HepG2 (cell line): ENCODE results near the gene ACSS3. TPM values are rescaled to one million over a fixed set of nuclear protein-coding genes. Genes with fewer than 3 reads are reported as not detected.

Experiments
- HOXA5 ChIP-seq: sonication (generic); formaldehyde crosslinking; IDR thresholded peaks from 2 replicates; pipeline ENCODE4 v1.4.0; 2020; ENCODE audit warnings: missing genetic modification reagents
- MAZ ChIP-seq, 2 experiments: sonication (generic) in 1 of 2; formaldehyde crosslinking in 1 of 2; IDR thresholded peaks; 2 replicates each; pipeline versions ENCODE4 v1.5.0 to v1.6.1; 2012 to 2020; ENCODE audit warnings: low read depth in 2 of 2, mild to moderate bottlenecking in 2 of 2, borderline replicate concordance in 1 of 2, improper control_type of control experiment in 1 of 2, low read length in 1 of 2, missing genetic modification reagents in 1 of 2, moderate library complexity in 1 of 2
- MXI1 ChIP-seq: IDR thresholded peaks from 3 replicates; pipeline ENCODE4 v1.6.1; 2012; ENCODE audit warnings: low read depth, low read length, inconsistent platforms, borderline replicate concordance
- NFRKB ChIP-seq: fragments of 450-650 bp; IDR thresholded peaks from 2 replicates; pipeline ENCODE4 v1.6.1; 2017
- PHF21A ChIP-seq: sonication (generic); formaldehyde crosslinking; IDR thresholded peaks from 2 replicates; pipeline ENCODE4 v1.5.0; 2020; ENCODE audit warnings: mild to moderate bottlenecking, missing genetic modification reagents
- PRPF4 ChIP-seq: fragments of 200-400 bp; formaldehyde crosslinking; IDR thresholded peaks from 2 replicates; pipeline ENCODE4 v1.6.1; 2016; ENCODE audit warnings: low read length, low read depth; ENCODE audit not compliant: poor library complexity, severe bottlenecking
- SAP130 ChIP-seq: IDR thresholded peaks from 2 replicates; pipeline ENCODE4 v1.6.1; 2016; ENCODE audit warnings: low read depth
- SP4 ChIP-seq: sonication (generic); formaldehyde crosslinking; IDR thresholded peaks from 2 replicates; pipeline ENCODE4 v1.8.1; 2023; ENCODE audit warnings: mild to moderate bottlenecking, missing genetic modification reagents
- TCF7L2 ChIP-seq: IDR thresholded peaks from 2 replicates; pipeline ENCODE4 v1.6.1; 2011; ENCODE audit warnings: mild to moderate bottlenecking, low read depth, low read length, moderate library complexity
- ZFP41 ChIP-seq: sonication (generic); formaldehyde crosslinking; IDR thresholded peaks from 2 replicates; pipeline ENCODE4 v1.4.0; 2020; ENCODE audit warnings: mild to moderate bottlenecking, missing genetic modification reagents, borderline replicate concordance
- ZNF20 ChIP-seq: sonication (generic); formaldehyde crosslinking; IDR thresholded peaks from 2 replicates; pipeline ENCODE4 v1.4.0; 2020; ENCODE audit warnings: mild to moderate bottlenecking, moderate library complexity, missing genetic modification reagents
- ZNF331 ChIP-seq: sonication (generic); formaldehyde crosslinking; IDR thresholded peaks from 2 replicates; pipeline ENCODE4 v1.4.0; 2020; ENCODE audit warnings: missing genetic modification reagents
- ZNF510 ChIP-seq: sonication (generic); formaldehyde crosslinking; IDR thresholded peaks from 2 replicates; pipeline ENCODE4 v1.4.0; 2020; ENCODE audit warnings: low read depth, mild to moderate bottlenecking, missing genetic modification reagents
- ZNF615 ChIP-seq: sonication (generic); formaldehyde crosslinking; IDR thresholded peaks from 2 replicates; pipeline ENCODE4 v1.5.0; 2020; ENCODE audit warnings: mild to moderate bottlenecking, missing genetic modification reagents, borderline replicate concordance
- polyA plus RNA-seq, 8 experiments: library from polyadenylated mRNA; depleted of rRNA in 3 of 8; stranded (reverse) in 7 of 8; unstranded in 1 of 8; fragments of >200 nt; fragmentation: Illumina TruSeq in 4 of 8; extraction: Trizol in 4 of 8; gene quantifications; 2 replicates each; pipeline versions ENCODE4 v1.2.1 to v1.2.3, GENCODE V29; 2011 to 2016; ENCODE audit warnings: low read depth in 4 of 8, missing spikeins in 1 of 8, mixed read lengths in 1 of 8; ENCODE audit not compliant: insufficient read depth in 1 of 8
- total RNA-seq, 5 experiments: library from RNA; depleted of rRNA; stranded (reverse); fragments of >200 nt; fragmentation: Illumina TruSeq; extraction: Trizol; gene quantifications; 2 replicates each; pipeline ENCODE4 v1.2.3, GENCODE V29; 2016; ENCODE audit warnings: low read depth in 1 of 5
- TF ChIP-seq, protein P1 (sequence below): sonication (generic); formaldehyde crosslinking; IDR thresholded peaks from 2 replicates; pipeline ENCODE4 v1.4.0; 2020; ENCODE audit warnings: mild to moderate bottlenecking, missing genetic modification reagents, borderline replicate concordance
- TF ChIP-seq, protein P2 (sequence below): sonication (generic); formaldehyde crosslinking; IDR thresholded peaks from 2 replicates; pipeline ENCODE4 v1.5.0; 2020; ENCODE audit warnings: mild to moderate bottlenecking, missing genetic modification reagents, borderline replicate concordance
- TF ChIP-seq, protein P3 (sequence below): IDR thresholded peaks from 2 replicates; pipeline ENCODE4 v1.4.0; 2020; ENCODE audit warnings: mild to moderate bottlenecking, missing genetic modification reagents

ACSS3 gene
- total and polyA plus RNA-seq, 2 of the 13 experiments (the other 11 are each of a cell fraction or from before 2014, with no cell fraction given), result 79.5 to 86.3 TPM

DNA sequence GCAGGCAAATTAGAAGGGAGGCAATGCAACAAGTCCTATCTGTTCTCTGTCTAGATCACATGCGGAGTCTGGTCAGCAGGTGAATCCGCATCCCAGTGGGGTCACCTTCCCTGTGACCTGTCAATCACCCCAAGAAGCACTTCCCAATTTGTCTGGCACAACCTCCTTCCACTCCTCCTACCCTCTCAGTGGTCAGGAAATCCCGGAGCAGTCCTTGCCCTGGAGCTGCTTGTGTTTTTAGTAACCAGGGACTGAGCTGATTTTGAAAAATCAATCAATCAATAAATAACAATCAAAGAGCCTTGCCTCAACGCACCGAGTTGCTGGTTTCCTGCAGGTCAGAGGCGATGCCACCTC is 572 bp upstream of the ACSS3 start (continued):
- TF ChIP-seq, protein P1, sequence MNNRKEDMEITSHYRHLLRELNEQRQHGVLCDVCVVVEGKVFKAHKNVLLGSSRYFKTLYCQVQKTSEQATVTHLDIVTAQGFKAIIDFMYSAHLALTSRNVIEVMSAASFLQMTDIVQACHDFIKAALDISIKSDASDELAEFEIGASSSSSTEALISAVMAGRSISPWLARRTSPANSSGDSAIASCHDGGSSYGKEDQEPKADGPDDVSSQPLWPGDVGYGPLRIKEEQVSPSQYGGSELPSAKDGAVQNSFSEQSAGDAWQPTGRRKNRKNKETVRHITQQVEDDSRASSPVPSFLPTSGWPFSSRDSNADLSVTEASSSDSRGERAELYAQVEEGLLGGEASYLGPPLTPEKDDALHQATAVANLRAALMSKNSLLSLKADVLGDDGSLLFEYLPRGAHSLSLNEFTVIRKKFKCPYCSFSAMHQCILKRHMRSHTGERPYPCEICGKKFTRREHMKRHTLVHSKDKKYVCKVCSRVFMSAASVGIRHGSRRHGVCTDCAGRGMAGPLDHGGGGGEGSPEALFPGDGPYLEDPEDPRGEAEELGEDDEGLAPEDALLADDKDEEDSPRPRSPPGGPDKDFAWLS (CRISPR knock-in tag), result no peak
- no peak; the same call in 1 of the 2 replicates for TF ChIP-seq ZNF510 (CRISPR knock-in tag)
- TF ChIP-seq ZNF20 (CRISPR knock-in tag), result 0 out of 2 replicates have a peak, but pooled peaks have one; percentile 5
- no peak for TF ChIP-seq NFRKB
- TF ChIP-seq PRPF4, result peak; percentile 29
- TF ChIP-seq ZNF331 (CRISPR knock-in tag), result 0 out of 2 replicates have a peak, but pooled peaks have one; percentile 21
- TF ChIP-seq, protein P2, sequence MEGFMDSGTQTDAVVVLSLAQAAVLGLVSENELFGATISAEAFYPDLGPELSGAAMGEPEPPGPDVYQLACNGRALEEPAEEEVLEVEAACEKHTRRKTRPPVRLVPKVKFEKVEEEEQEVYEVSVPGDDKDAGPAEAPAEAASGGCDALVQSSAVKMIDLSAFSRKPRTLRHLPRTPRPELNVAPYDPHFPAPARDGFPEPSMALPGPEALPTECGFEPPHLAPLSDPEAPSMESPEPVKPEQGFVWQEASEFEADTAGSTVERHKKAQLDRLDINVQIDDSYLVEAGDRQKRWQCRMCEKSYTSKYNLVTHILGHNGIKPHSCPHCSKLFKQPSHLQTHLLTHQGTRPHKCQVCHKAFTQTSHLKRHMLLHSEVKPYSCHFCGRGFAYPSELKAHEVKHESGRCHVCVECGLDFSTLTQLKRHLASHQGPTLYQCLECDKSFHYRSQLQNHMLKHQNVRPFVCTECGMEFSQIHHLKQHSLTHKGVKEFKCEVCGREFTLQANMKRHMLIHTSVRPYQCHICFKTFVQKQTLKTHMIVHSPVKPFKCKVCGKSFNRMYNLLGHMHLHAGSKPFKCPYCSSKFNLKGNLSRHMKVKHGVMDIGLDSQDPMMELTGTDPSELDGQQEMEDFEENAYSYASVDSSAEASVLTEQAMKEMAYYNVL (CRISPR knock-in tag), result 0 out of 2 replicates have a peak, but pooled peaks have one; percentile 16
- 0 out of 2 replicates have a peak, but pooled peaks have one; percentile 15 for TF ChIP-seq SP4 (CRISPR knock-in tag)
- 0 out of 3 replicates have a peak, but pooled peaks have one; percentile 25 for TF ChIP-seq MXI1
- TF ChIP-seq ZFP41 (CRISPR knock-in tag), result no peak
- peak; percentile 47; the same call in 1 of the 2 replicates for TF ChIP-seq SAP130 (CRISPR knock-in tag)
- TF ChIP-seq, protein P3, sequence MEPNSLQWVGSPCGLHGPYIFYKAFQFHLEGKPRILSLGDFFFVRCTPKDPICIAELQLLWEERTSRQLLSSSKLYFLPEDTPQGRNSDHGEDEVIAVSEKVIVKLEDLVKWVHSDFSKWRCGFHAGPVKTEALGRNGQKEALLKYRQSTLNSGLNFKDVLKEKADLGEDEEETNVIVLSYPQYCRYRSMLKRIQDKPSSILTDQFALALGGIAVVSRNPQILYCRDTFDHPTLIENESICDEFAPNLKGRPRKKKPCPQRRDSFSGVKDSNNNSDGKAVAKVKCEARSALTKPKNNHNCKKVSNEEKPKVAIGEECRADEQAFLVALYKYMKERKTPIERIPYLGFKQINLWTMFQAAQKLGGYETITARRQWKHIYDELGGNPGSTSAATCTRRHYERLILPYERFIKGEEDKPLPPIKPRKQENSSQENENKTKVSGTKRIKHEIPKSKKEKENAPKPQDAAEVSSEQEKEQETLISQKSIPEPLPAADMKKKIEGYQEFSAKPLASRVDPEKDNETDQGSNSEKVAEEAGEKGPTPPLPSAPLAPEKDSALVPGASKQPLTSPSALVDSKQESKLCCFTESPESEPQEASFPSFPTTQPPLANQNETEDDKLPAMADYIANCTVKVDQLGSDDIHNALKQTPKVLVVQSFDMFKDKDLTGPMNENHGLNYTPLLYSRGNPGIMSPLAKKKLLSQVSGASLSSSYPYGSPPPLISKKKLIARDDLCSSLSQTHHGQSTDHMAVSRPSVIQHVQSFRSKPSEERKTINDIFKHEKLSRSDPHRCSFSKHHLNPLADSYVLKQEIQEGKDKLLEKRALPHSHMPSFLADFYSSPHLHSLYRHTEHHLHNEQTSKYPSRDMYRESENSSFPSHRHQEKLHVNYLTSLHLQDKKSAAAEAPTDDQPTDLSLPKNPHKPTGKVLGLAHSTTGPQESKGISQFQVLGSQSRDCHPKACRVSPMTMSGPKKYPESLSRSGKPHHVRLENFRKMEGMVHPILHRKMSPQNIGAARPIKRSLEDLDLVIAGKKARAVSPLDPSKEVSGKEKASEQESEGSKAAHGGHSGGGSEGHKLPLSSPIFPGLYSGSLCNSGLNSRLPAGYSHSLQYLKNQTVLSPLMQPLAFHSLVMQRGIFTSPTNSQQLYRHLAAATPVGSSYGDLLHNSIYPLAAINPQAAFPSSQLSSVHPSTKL (CRISPR knock-in tag), result peak; percentile 2; the same call in 1 of the 2 replicates
- TF ChIP-seq ZNF615 (CRISPR knock-in tag), result no peak
- TF ChIP-seq HOXA5 (CRISPR knock-in tag), result 0 out of 2 replicates have a peak, but pooled peaks have one; percentile 20
- 0 out of 2 replicates have a peak, but pooled peaks have one; percentile 6 for TF ChIP-seq MAZ (IDR thresholded peaks at IDR 0.05; ENCODE audit: borderline replicate concordance, low read depth, low read length)
- no peak for TF ChIP-seq MAZ (CRISPR knock-in tag; IDR thresholded peaks at IDR 0.05; ENCODE audit: low read depth)
- TF ChIP-seq TCF7L2, result no peak
- peak; percentile 60 for TF ChIP-seq PHF21A (CRISPR knock-in tag)
